HepG2 (cell line): ENCODE data around the gene ZNF282. TPM values are rescaled to one million over a fixed set of nuclear protein-coding genes. Genes with fewer than 3 reads are reported as not detected.

Source experiments
- CBX1 ChIP-seq: IDR thresholded peaks from one replicate; pipeline ENCODE4 v1.6.1; 2016; ENCODE audit warnings: antibody characterized with exemption, low read depth
- FIP1L1 ChIP-seq: fragments of 200-400 bp; formaldehyde crosslinking; IDR thresholded peaks from 2 replicates; pipeline ENCODE4 v1.6.1; 2018; ENCODE audit warnings: low read depth, mild to moderate bottlenecking, low read length, moderate library complexity, borderline replicate concordance; ENCODE audit not compliant: insufficient read depth
- FOXO1 ChIP-seq: sonication (generic); formaldehyde crosslinking; IDR thresholded peaks from 2 replicates; pipeline ENCODE4 v1.4.0; 2020; ENCODE audit warnings: missing genetic modification reagents
- HOXA5 ChIP-seq: sonication (generic); formaldehyde crosslinking; IDR thresholded peaks from 2 replicates; pipeline ENCODE4 v1.4.0; 2020; ENCODE audit warnings: missing genetic modification reagents
- IKZF1 ChIP-seq: fragments of 450-650 bp; IDR thresholded peaks from 2 replicates; pipeline ENCODE4 v1.7.1; 2016
- JARID2 ChIP-seq: sonication (generic); formaldehyde crosslinking; IDR thresholded peaks from 2 replicates; pipeline ENCODE4 v1.8.1; 2023; ENCODE audit warnings: missing genetic modification reagents, inconsistent platforms; ENCODE audit not compliant: insufficient replicate concordance
- KDM5A ChIP-seq: fragments of 200-600 bp; sonication (generic); IDR thresholded peaks from 2 replicates; pipeline ENCODE4 v1.7.0; 2018; ENCODE audit warnings: antibody characterized with exemption, mild to moderate bottlenecking, low read length, borderline replicate concordance
- LRRFIP1 ChIP-seq: sonication (generic); formaldehyde crosslinking; conservative IDR thresholded peaks from 2 replicates; pipeline ENCODE4 v1.4.0; 2020; ENCODE audit warnings: missing genetic modification reagents
- NFAT5 ChIP-seq: sonication (generic); formaldehyde crosslinking; IDR thresholded peaks from 2 replicates; pipeline ENCODE4 v1.4.0; 2020; ENCODE audit warnings: missing genetic modification reagents
- PHF20 ChIP-seq: sonication (generic); formaldehyde crosslinking; IDR thresholded peaks from 2 replicates; pipeline ENCODE4 v1.5.0; 2020; ENCODE audit warnings: mild to moderate bottlenecking, missing genetic modification reagents
- PHF8 ChIP-seq: sonication (generic); formaldehyde crosslinking; IDR thresholded peaks from 2 replicates; pipeline ENCODE4 v1.5.0; 2020; ENCODE audit warnings: missing genetic modification reagents
- RBFOX2 ChIP-seq: fragments of 200-400 bp; formaldehyde crosslinking; IDR thresholded peaks from 2 replicates; pipeline ENCODE4 v1.6.1; 2017; ENCODE audit warnings: low read depth, mild to moderate bottlenecking, low read length
- SALL2 ChIP-seq: sonication (generic); formaldehyde crosslinking; IDR thresholded peaks from 2 replicates; pipeline ENCODE4 v1.8.1; 2023; ENCODE audit warnings: mild to moderate bottlenecking, missing genetic modification reagents, inconsistent platforms
- TBL1XR1 ChIP-seq: fragments of 150-350 bp; IDR thresholded peaks from 2 replicates; pipeline ENCODE4 v1.6.1; 2014; ENCODE audit warnings: borderline replicate concordance, low read length; ENCODE audit not compliant: partially characterized antibody
- THAP8 ChIP-seq: sonication (generic); formaldehyde crosslinking; IDR thresholded peaks from 2 replicates; pipeline ENCODE4 v1.5.1; 2020; ENCODE audit warnings: missing genetic modification reagents, mild to moderate bottlenecking, borderline replicate concordance
- UBTF ChIP-seq: sonication (generic); formaldehyde crosslinking; IDR thresholded peaks from 2 replicates; pipeline ENCODE4 v1.4.0; 2020; ENCODE audit warnings: mild to moderate bottlenecking, missing genetic modification reagents
- ZC3H13 ChIP-seq: sonication (generic); formaldehyde crosslinking; IDR thresholded peaks from 2 replicates; pipeline ENCODE4 v1.8.1; 2023; ENCODE audit warnings: mild to moderate bottlenecking, missing genetic modification reagents, moderate library complexity
- ZNF264 ChIP-seq: sonication (generic); formaldehyde crosslinking; IDR thresholded peaks from 2 replicates; pipeline ENCODE4 v1.4.0; 2020; ENCODE audit warnings: missing genetic modification reagents
- ZNF775 ChIP-seq: sonication (generic); formaldehyde crosslinking; IDR thresholded peaks from 2 replicates; pipeline ENCODE4 v1.4.0; 2020; ENCODE audit warnings: missing genetic modification reagents, mild to moderate bottlenecking, moderate library complexity, borderline replicate concordance
- polyA plus RNA-seq, 8 experiments: library from polyadenylated mRNA; depleted of rRNA in 3 of 8; stranded (reverse) in 7 of 8; unstranded in 1 of 8; fragments of >200 nt; fragmentation: Illumina TruSeq in 4 of 8; extraction: Trizol in 4 of 8; gene quantifications; 2 replicates each; pipeline versions ENCODE4 v1.2.1 to v1.2.3, GENCODE V29; 2011 to 2016; ENCODE audit warnings: low read depth in 4 of 8, missing spikeins in 1 of 8, mixed read lengths in 1 of 8; ENCODE audit not compliant: insufficient read depth in 1 of 8
- total RNA-seq, 5 experiments: library from RNA; depleted of rRNA; stranded (reverse); fragments of >200 nt; fragmentation: Illumina TruSeq; extraction: Trizol; gene quantifications; 2 replicates each; pipeline ENCODE4 v1.2.3, GENCODE V29; 2016; ENCODE audit warnings: low read depth in 1 of 5

The ZNF282 gene
- total and polyA plus RNA-seq, 2 of the 13 experiments (the other 11 are each of a cell fraction or from before 2014, with no cell fraction given) = 9.1 to 20.9 TPM

GRCh38 chr7:149239345-149240143 is 44.2 kb downstream of the ZNF282 start, which contains the start of gene ZNF212 (continued):
- TF ChIP-seq NFAT5 (CRISPR knock-in tag) = no peak
- no peak for TF ChIP-seq IKZF1
- peak; percentile 70 for TF ChIP-seq CBX1
- peak; percentile 92 for TF ChIP-seq RBFOX2
- TF ChIP-seq LRRFIP1 (CRISPR knock-in tag) = no peak
- TF ChIP-seq FIP1L1 = no peak
- TF ChIP-seq ZNF775 (CRISPR knock-in tag) = no peak
- no peak for TF ChIP-seq SALL2
- peak; percentile 87 for TF ChIP-seq PHF8
- no peak for TF ChIP-seq ZC3H13 (CRISPR knock-in tag)
- no peak for TF ChIP-seq JARID2 (CRISPR knock-in tag)
- TF ChIP-seq ZNF264 = peak; percentile 63; the same call in 1 of the 2 replicates
- peak; percentile 64 for TF ChIP-seq FOXO1
- TF ChIP-seq KDM5A = peak; percentile 94
- TF ChIP-seq PHF20 (CRISPR knock-in tag) = peak; percentile 93
- peak; percentile 71 for TF ChIP-seq UBTF (CRISPR knock-in tag)
- TF ChIP-seq HOXA5 = peak; percentile 62
- no peak for TF ChIP-seq TBL1XR1
- TF ChIP-seq THAP8 (CRISPR knock-in tag) = no peak
